Hematopoietic multipotent progenitor cell treated with erythropoietin and hydrocortisone succinate and interleukin-3 and kit ligand, for 4 days (in vitro differentiated cells): ENCODE measurements around the gene FAM3D.

Experiments used
- DNase-seq: peaks from one replicate; pipeline ENCODE4 v3.0.0-alpha.2; 2015

Gene FAM3D

DNA sequence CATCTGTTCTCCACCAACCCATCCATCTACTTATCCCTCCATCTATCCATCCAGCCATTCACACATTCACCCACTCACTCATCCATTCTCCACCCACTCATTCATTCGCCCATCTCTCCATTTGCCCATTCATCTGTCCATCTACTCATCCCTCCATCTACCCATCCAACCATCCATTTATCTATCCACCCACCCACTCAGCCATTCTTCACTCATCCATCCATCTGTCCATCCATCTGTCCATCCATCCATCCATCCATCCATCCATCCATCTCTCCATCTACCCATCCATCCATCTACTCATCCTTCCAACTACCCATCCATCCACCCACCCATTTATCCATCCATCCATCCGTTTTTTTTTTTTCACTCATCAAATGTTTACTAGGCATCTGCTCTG is 13.9 kb downstream of the FAM3D start:
- no peak for DNase-seq

DNA sequence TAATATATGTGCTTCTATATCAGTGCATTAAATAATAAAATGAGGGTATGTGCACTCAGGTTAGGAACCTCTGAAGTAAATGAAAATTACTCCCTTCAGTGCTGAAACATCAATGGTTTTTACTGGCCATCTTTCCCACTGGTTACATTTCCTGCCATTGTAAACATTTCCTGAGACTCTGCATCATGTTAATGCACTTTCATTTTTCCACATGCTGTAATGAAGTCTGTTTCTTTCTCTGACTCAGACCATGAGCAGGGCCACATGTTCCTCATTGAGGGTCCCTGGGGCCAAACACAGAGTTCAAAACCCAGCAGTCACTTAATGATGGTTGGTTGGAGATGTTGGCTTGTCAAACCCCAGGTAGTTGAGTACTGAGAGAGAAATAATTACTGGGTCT is 15.3 kb downstream of the FAM3D start:
- no peak for DNase-seq

DNA sequence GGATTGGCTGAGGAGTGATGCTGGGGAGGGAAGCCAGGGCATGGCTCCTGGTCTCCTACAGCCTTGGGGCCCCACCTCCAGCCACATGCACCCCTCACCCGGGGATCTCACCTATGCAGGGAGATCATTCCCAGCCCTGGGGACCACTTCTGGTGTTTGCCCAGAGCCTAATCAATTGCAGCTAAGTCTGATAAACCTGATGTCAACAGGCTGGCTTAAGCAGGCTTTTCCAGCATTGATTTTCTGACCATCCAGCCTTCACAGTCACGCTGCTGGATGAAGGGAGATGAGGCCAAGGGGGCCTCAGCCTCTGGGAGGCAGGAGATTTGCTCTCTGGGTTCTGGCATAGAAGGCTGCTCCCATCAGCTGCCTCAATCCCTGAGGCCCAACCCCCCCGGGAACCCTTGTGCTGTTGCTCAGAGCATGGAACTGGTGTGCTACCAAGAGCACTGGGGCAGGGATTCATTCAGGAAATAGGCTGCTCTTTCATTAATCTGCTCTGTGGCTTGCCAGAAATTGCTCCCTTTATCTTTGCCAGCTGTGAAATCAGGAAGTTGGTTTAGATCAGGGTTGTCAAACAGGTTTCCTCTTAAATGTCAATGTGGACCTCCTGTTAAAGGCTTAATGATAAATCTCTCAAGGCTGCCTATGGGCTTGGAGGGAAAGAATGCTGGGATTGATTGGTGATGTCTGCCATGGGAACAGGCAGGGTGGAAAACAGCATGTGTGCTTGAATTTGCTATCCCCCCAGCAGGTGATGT is 19.0 kb downstream of the FAM3D start:
- peak; percentile 81 for DNase-seq

- no peak for DNase-seq
These were observed 20.1 kb downstream of the FAM3D start for GRCh38 chr3:58646503-58646902.

DNA sequence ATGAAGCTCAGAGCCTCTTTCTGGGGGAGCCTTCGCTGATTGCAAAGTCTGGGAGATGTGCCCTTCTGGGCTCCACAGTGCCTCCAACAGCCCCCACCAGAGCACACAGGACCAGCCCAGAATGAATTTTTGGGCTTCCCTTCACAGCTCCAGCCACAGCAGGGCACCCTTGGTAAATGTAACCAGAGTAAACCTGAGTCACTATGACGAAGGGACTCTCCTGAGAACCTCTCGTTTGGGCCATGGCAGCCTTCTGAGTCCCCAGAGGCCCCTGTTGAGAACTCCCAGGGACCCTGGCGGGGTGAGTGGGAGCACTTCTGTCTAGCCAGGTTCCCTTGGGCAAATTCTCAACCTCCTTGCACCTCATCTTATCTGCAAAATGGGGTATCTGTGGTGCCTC is 20.8 kb downstream of the FAM3D start:
- DNase-seq, result no peak

DNA sequence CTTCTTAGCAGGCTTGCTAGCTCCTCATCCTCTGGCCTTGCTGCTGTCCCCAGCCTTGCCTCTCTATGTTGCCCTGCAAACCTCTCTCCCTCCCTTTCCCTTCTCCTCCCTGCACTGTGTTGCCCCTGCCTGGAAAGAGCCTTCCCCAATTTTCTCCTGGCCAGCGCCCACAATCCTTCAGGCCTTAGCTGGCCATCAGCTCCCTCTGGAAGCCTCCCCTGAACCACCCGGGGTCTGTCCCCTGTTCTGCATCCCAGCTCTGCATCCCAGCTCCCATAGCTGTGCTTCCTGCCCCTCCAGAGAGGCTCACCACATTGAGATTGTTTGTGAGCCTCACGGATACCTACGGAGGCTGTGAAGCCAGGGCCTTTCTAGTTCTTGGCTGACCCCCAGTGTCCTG is 23.7 kb downstream of the FAM3D start:
- DNase-seq, result no peak

GRCh38 chr3:58640700-58641372 is 25.7 kb downstream of the FAM3D start:
- DNase-seq, result peak; percentile 83

- DNase-seq, result no peak
These were observed 26.7 kb downstream of the FAM3D start for GRCh38 chr3:58639842-58640241.

GRCh38 chr3:58639001-58639400 is 27.6 kb downstream of the FAM3D start:
- no peak for DNase-seq

GRCh38 chr3:58638591-58638990 is 28.0 kb downstream of the FAM3D start:
- no peak for DNase-seq

GRCh38 chr3:58637509-58637908 is 29.1 kb downstream of the FAM3D start:
- DNase-seq, result no peak

- no peak for DNase-seq
These were observed 30.9 kb downstream of the FAM3D start for GRCh38 chr3:58635371-58636285.

GRCh38 chr3:58633157-58633865 is 33.3 kb downstream of the FAM3D start:
- no peak for DNase-seq

DNA sequence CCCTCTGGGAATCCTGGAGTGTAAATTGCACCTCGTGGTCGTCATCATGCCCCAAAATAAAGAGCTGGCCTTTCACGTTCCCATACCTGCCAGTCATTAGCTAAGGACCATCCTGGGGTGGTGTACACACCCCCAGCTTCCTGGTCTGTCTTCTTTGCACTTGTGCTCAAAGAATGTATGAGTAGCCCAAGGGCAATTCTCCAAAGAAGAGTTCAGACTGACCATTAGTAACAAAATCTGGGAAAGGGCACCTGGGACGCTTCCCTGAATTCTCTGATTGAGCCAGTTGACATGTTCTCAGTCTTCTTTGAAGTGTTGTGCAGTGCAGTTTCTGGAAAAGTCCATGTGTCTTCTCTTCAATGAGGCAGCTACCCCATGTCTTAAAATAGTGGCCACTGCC is 34.8 kb downstream of the FAM3D start:
- DNase-seq, result no peak

DNA sequence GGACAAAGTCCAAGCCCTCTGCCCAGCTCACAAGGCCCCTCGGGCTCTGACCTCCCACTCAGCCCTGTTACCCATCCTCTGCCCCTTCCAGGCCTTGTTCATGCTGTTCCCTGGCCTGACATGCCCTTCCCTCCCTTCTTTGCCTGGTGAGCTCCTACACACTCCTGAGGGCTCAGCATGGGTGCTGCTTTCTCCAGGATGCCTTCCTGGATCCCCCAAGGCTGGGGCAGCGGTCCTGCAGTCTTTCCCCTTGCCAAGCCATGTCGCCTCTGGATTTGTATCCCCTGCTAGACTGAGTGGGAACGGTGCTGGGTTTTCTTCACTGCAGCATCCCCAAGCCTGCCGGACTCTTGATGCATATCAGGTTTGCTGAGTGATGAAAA is 35.9 kb downstream of the FAM3D start:
- no peak for DNase-seq

GRCh38 chr3:58630076-58630709 is 36.4 kb downstream of the FAM3D start:
- DNase-seq, result peak; percentile 77

DNA sequence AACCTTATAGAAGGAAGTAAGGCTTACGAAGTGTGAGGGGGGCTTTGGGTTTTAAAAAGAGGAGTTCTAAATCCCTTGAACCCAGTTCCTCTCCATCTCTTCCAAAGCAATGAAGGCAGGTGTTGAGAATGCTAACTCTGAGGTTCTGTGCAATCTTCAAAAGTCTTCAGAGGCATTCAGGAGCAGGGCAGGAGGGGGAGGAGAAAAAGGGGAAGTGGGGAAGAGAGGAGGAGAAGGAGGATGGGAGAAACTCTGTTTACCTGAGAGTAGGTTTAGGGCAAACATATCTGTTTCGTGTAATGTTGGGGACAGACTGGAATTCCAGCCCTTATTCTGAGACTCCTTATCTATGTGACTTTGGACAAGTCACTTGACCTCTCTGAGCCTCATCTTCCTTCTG is 36.9 kb downstream of the FAM3D start:
- no peak for DNase-seq

- DNase-seq, result no peak
These were observed 37.6 kb downstream of the FAM3D start for GRCh38 chr3:58628823-58629562.

- no peak for DNase-seq
These were observed 38.6 kb downstream of the FAM3D start for GRCh38 chr3:58627941-58628340.

- DNase-seq, result no peak
These were observed 39.0 kb downstream of the FAM3D start for GRCh38 chr3:58627570-58627885.

GRCh38 chr3:58626841-58627569 is 39.6 kb downstream of the FAM3D start:
- no peak for DNase-seq
